Epithelial cell of proximal tubule (primary cell): ENCODE measurements around the gene POU3F2. TPM values are rescaled to one million over a fixed set of nuclear protein-coding genes. Genes with fewer than 3 reads are reported as not detected.

Source experiments
- DNase-seq: peaks from one replicate; pipeline ENCODE4 v3.0.0-alpha.2; 2011; ENCODE audit warnings: low read depth
- H3K4me3 ChIP-seq: 2 replicates; pipeline ENCODE4 v1.5.1; 2011; ENCODE audit warnings: low read depth, mild to moderate bottlenecking, low read length
- total RNA-seq: library from RNA; depleted of rRNA; stranded (reverse); fragments of >200 nt; gene quantifications from 2 replicates; pipeline ENCODE4 v1.2.3, GENCODE V29; 2015
- TF ChIP-seq, protein P1 (sequence below): conservative IDR thresholded peaks from 2 replicates; pipeline ENCODE4 v1.5.1; 2012; ENCODE audit warnings: low read depth, mild to moderate bottlenecking, low read length

POU3F2 gene
- total RNA-seq, 1 donor from 2014 or later: not detected

DNA sequence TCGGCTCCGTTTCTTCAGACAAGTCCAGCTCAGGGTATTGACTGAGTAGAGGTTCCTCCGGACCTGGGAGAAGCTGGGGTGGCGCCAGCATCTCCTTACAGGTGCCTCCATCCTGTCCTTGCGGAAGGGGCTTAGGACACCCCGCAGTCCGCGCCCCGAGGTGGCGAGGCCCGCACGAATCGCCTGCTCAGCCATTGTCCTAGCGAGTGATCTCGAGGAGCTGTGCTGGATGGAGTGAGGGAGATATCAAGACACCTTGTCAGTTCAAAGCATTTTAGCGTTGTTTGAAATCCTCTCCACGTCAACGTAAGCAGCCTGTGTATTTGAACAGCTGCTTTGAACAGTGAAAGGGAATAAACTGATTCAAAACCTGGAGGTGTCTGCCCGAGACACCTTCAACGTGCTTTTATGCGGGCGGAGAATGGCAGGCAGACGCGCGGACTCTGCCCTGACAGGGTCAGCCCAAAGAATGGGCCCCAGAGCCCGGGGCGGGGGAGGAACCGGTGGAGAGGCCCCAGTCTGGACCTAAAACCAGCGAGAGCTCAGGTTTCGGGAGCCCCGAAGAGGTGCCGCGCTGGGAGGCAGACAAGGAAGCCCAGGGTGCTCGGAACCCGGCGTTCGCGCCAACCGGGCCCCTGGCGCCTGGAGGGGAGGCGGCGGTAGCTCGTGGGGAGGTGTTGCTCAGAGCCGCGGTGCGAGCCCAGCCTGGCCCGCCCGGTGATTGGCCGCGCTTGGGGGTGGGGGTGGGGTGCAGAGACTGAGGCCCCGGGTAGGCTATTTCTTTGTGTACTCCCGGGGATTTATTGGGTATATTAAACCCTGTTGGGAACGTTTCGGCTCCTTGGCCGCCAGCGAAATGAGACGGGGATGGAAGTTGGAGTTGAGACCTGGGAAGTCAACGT lies 3.1 kb upstream of the POU3F2 start:
- no peak overlapping the region for H3K4me3 ChIP-seq
- no peak for DNase-seq
- TF ChIP-seq, protein P1, sequence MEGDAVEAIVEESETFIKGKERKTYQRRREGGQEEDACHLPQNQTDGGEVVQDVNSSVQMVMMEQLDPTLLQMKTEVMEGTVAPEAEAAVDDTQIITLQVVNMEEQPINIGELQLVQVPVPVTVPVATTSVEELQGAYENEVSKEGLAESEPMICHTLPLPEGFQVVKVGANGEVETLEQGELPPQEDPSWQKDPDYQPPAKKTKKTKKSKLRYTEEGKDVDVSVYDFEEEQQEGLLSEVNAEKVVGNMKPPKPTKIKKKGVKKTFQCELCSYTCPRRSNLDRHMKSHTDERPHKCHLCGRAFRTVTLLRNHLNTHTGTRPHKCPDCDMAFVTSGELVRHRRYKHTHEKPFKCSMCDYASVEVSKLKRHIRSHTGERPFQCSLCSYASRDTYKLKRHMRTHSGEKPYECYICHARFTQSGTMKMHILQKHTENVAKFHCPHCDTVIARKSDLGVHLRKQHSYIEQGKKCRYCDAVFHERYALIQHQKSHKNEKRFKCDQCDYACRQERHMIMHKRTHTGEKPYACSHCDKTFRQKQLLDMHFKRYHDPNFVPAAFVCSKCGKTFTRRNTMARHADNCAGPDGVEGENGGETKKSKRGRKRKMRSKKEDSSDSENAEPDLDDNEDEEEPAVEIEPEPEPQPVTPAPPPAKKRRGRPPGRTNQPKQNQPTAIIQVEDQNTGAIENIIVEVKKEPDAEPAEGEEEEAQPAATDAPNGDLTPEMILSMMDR: no peak

DNA sequence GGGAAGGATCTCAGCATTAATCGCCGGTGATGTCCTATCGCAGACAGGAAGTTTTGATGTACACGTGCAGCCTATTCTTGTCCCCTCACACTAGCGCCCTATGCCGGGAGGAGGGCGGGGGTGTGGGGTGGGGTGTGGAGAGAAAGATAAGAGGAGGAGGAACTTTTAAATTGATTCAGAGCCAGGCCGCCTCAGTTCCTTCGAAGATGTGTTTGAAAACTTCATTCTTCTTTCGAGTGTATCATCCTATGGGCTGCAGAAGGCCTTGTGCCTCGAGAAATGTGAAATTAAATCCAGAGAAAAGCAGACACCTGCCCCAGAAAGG lies 2.5 kb upstream of the POU3F2 start:
- no peak overlapping the region for H3K4me3 ChIP-seq
- TF ChIP-seq, protein P1: no peak
- no peak for DNase-seq

DNA sequence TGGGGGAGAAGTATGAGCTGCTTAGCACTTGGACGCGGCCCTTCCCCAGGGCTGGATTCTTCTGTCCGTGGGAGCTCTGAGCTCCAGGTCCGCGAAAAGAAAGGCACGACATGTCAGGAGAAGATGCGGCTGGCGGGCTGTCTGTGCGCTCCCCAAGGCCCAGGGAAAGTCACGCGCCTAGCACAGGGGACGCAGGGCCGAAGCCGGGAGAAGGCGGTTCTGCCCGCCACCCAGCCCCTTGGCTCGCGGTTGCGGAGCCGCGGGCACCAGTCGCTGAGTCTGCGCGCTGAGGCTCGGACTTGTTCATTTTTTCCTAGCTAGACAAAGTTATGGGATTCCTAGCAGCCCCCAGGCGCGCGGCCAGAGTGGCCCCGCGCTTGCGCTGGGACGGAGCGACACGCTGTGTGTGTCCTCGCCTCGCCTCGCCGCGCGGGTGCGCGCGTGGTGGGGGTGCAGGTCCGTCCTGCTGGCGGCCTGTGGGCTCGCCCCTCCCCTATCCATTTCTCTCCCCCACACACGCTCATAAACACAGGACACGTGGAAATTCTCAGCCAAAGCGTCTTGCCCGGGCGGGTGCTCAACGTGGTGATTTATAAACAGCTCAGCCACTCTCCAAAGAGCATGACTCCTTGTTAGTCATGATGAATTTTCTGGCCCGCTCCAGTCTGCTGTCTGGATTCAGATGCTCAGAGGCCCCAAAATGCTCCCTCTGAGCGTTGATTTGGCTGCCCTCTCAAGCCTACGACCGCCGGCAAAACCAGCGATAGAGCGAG lies 1.9 kb upstream of the POU3F2 start:
- TF ChIP-seq, protein P1: no peak
- DNase-seq: no peak
- H3K4me3 ChIP-seq: peak overlapping the region; percentile 49

GRCh38 chr6:98833057-98833306 lies 1.4 kb upstream of the POU3F2 start:
- H3K4me3 ChIP-seq: peak overlapping the region; percentile 49
- TF ChIP-seq, protein P1: no peak
- no peak for DNase-seq

GRCh38 chr6:98833307-98834059 lies 891 bp upstream of the POU3F2 start:
- peak overlapping the region; percentile 49 for H3K4me3 ChIP-seq
- DNase-seq: no peak
- TF ChIP-seq, protein P1: no peak

- TF ChIP-seq, protein P1: no peak
- H3K4me3 ChIP-seq: no peak overlapping the region
- DNase-seq: no peak
These were observed 1.0 kb downstream of the POU3F2 start for GRCh38 chr6:98835149-98836024.
